HG03521 (cell line): ENCODE results near the gene PLXNC1.

Experiments used
- ATAC-seq: cut with Tn5 transposase; IDR thresholded peaks from one replicate; pipeline ENCODE4 v1.9.1; 2021; ENCODE audit warnings: mild to moderate bottlenecking, moderate library complexity; ENCODE audit not compliant: unreplicated experiment

PLXNC1 gene

GRCh38 chr12:94178882-94179281 is 30.5 kb downstream of the PLXNC1 start:
- ATAC-seq = no peak

GRCh38 chr12:94179723-94180122 is 31.3 kb downstream of the PLXNC1 start:
- no peak for ATAC-seq

- ATAC-seq = no peak
Measured at GRCh38 chr12:94180558-94181296, 32.4 kb downstream of the PLXNC1 start.

GRCh38 chr12:94182986-94183707 is 34.8 kb downstream of the PLXNC1 start:
- ATAC-seq = no peak

GRCh38 chr12:94183708-94184379 is 35.5 kb downstream of the PLXNC1 start:
- ATAC-seq = no peak

GRCh38 chr12:94184995-94185719 is 36.8 kb downstream of the PLXNC1 start:
- no peak for ATAC-seq

GRCh38 chr12:94185801-94186200 is 37.4 kb downstream of the PLXNC1 start:
- ATAC-seq = no peak

- no peak for ATAC-seq
Measured at GRCh38 chr12:94186278-94187241, 38.2 kb downstream of the PLXNC1 start.

- no peak for ATAC-seq
Measured at GRCh38 chr12:94187361-94187760, 39.0 kb downstream of the PLXNC1 start.

GRCh38 chr12:94190623-94191022 is 42.2 kb downstream of the PLXNC1 start:
- no peak for ATAC-seq

- peak; percentile 64 for ATAC-seq
Measured at GRCh38 chr12:94191023-94191422, 42.6 kb downstream of the PLXNC1 start.

- no peak for ATAC-seq
Measured at GRCh38 chr12:94191811-94192210, 43.4 kb downstream of the PLXNC1 start.

- ATAC-seq = no peak
Measured at GRCh38 chr12:94192506-94192905, 44.1 kb downstream of the PLXNC1 start.

GRCh38 chr12:94193168-94193567 is 44.8 kb downstream of the PLXNC1 start:
- no peak for ATAC-seq

- no peak for ATAC-seq
Measured at GRCh38 chr12:94195483-94195882, 47.1 kb downstream of the PLXNC1 start.

- no peak for ATAC-seq
Measured at GRCh38 chr12:94198469-94198868, 50.1 kb downstream of the PLXNC1 start.

- no peak for ATAC-seq
Measured at GRCh38 chr12:94198872-94199271, 50.5 kb downstream of the PLXNC1 start.

GRCh38 chr12:94200069-94200468 is 51.7 kb downstream of the PLXNC1 start:
- no peak for ATAC-seq

GRCh38 chr12:94200695-94201094 is 52.3 kb downstream of the PLXNC1 start:
- ATAC-seq = no peak
